K562 (cell line): ENCODE measurements around the gene FANCD2. TPM values are rescaled to one million over a fixed set of nuclear protein-coding genes. Genes with fewer than 3 reads are reported as not detected.

ENCODE experiments used
- BRD9 ChIP-seq: fragments of 450-650 bp; IDR thresholded peaks from 2 replicates; pipeline ENCODE4 v1.6.1; 2018; ENCODE audit warnings: low read depth; ENCODE audit not compliant: partially characterized antibody
- DMBX1 ChIP-seq: fragments of 250-450 bp; sonication (Bioruptor Pico); IDR thresholded peaks from 2 replicates; pipeline ENCODE4 v1.8.0; 2022; ENCODE audit warnings: inconsistent platforms, mild to moderate bottlenecking, moderate library complexity, borderline replicate concordance
- ETV5 ChIP-seq: sonication (generic); formaldehyde crosslinking; IDR thresholded peaks from 2 replicates; pipeline ENCODE4 v1.4.0; 2020; ENCODE audit warnings: low read depth, mild to moderate bottlenecking, missing genetic modification reagents
- FOXA1 ChIP-seq: fragments of 450-650 bp; IDR thresholded peaks from 2 replicates; pipeline ENCODE4 v1.6.1; 2016; ENCODE audit warnings: mild to moderate bottlenecking, borderline replicate concordance
- GABPB1 ChIP-seq: sonication (generic); formaldehyde crosslinking; IDR thresholded peaks from 2 replicates; pipeline ENCODE4 v1.8.0; 2022; ENCODE audit warnings: mild to moderate bottlenecking, missing genetic modification reagents
- HDAC2 ChIP-seq: fragments of 450-650 bp; IDR thresholded peaks from 2 replicates; pipeline ENCODE4 v1.6.1; 2016; ENCODE audit warnings: mild to moderate bottlenecking
- IFI16 ChIP-seq: fragments of 250-450 bp; sonication (Bioruptor Pico); IDR thresholded peaks from 2 replicates; pipeline ENCODE4 v2.1.2; 2022; ENCODE audit warnings: mild to moderate bottlenecking, inconsistent platforms
- KDM4B ChIP-seq, 2 experiments: fragments of 450-650 bp in 1 of 2; sonication (generic) in 1 of 2; IDR thresholded peaks; 2 replicates each; pipeline ENCODE4 v1.6.1; 2016 to 2017; ENCODE audit warnings: borderline replicate concordance in 2 of 2, antibody characterized with exemption in 1 of 2, low read depth in 1 of 2, mild to moderate bottlenecking in 1 of 2
- NR3C1 ChIP-seq: sonication (generic); formaldehyde crosslinking; IDR thresholded peaks from 2 replicates; pipeline ENCODE4 v1.8.1; 2022; ENCODE audit warnings: missing genetic modification reagents
- NR4A1 ChIP-seq, 2 experiments: fragments of 250-450 bp in 1 of 2; fragments of 450-650 bp in 1 of 2; sonication (Bioruptor Pico) in 1 of 2; IDR thresholded peaks; 2 replicates each; pipeline versions ENCODE4 v1.4.0 to v1.6.1; 2016 to 2020; ENCODE audit warnings: mild to moderate bottlenecking in 2 of 2, missing compliant biosample characterization in 1 of 2, missing genetic modification characterization in 1 of 2, moderate library complexity in 1 of 2
- PHB ChIP-seq: fragments of 250-450 bp; sonication (Bioruptor Pico); IDR thresholded peaks from 2 replicates; pipeline ENCODE4 v1.5.0; 2021
- SOX6 ChIP-seq: fragments of 450-650 bp; IDR thresholded peaks from 2 replicates; pipeline ENCODE4 v1.6.1; 2014; ENCODE audit warnings: mild to moderate bottlenecking
- SRSF9 ChIP-seq: fragments of 200-400 bp; formaldehyde crosslinking; IDR thresholded peaks from 2 replicates; pipeline ENCODE4 v1.6.1; 2017; ENCODE audit warnings: low read depth, low read length, borderline replicate concordance
- TRIM24 ChIP-seq, 2 experiments: fragments of 450-650 bp; IDR thresholded peaks; 2 replicates each; pipeline ENCODE4 v1.6.1; 2016
- ZBTB1 ChIP-seq: sonication (generic); formaldehyde crosslinking; IDR thresholded peaks from 2 replicates; pipeline ENCODE4 v1.8.1; 2023; ENCODE audit warnings: missing genetic modification reagents, low read depth, mild to moderate bottlenecking, borderline replicate concordance
- ZC3H11A ChIP-seq: IDR thresholded peaks from 2 replicates; pipeline ENCODE4 v1.6.1; 2012; ENCODE audit warnings: low read depth, low read length, improper control_type of control experiment
- ZFX ChIP-seq: sonication (generic); formaldehyde crosslinking; IDR thresholded peaks from 2 replicates; pipeline ENCODE4 v1.8.0; 2022; ENCODE audit warnings: mild to moderate bottlenecking, missing genetic modification reagents, moderate library complexity
- ZNF24 ChIP-seq: fragments of 450-650 bp; IDR thresholded peaks from 2 replicates; pipeline ENCODE4 v1.6.1; 2016
- ZNF354B ChIP-seq: fragments of 250-450 bp; sonication (Bioruptor Pico); IDR thresholded peaks from 2 replicates; pipeline ENCODE4 v1.4.0; 2020
- ZNF764 ChIP-seq: fragments of 250-450 bp; sonication (Bioruptor Pico); IDR thresholded peaks from 2 replicates; pipeline ENCODE4 v1.4.0; 2020; ENCODE audit warnings: low read depth, mild to moderate bottlenecking, moderate library complexity
- polyA plus RNA-seq, 8 experiments: library from polyadenylated mRNA; depleted of rRNA in 4 of 8; stranded (reverse) in 5 of 8; unstranded in 3 of 8; fragments of >200 nt; fragmentation: Nextera tagmentation in 2 of 8; fragmentation: Illumina TruSeq in 1 of 8; extraction: Ambion mirVana in 2 of 8; extraction: Trizol in 1 of 8; gene quantifications; 2 replicates each; pipeline versions ENCODE4 v1.2.1 to v1.2.3, GENCODE V29; 2011 to 2014; ENCODE audit warnings: inconsistent platforms in 1 of 8, missing spikeins in 1 of 8
- total RNA-seq, 7 experiments: library from RNA; depleted of rRNA in 6 of 7; stranded (reverse); fragments of >200 nt in 6 of 7; fragmentation: Illumina TruSeq in 2 of 7; extraction: Trizol in 2 of 7; gene quantifications; 2 replicates each; pipeline versions ENCODE4 v1.2.1 to v1.2.3, GENCODE V29; 2011 to 2021; ENCODE audit warnings: low replicate concordance in 1 of 7
- TF ChIP-seq, protein P1 (sequence below), 2 experiments: fragments of 150-350 bp in 1 of 2; IDR thresholded peaks; 2 replicates each; pipeline ENCODE4 v1.6.1; 2012 to 2016; ENCODE audit warnings: low read depth in 2 of 2, low read length in 2 of 2, mild to moderate bottlenecking in 1 of 2, moderate library complexity in 1 of 2
- TF ChIP-seq, protein P2 (sequence below): sonication (generic); formaldehyde crosslinking; IDR thresholded peaks from 2 replicates; pipeline ENCODE4 v1.8.0; 2022; ENCODE audit warnings: missing genetic modification reagents, mild to moderate bottlenecking, borderline replicate concordance
- TF ChIP-seq, protein P3 (sequence below): fragments of 200-400 bp; formaldehyde crosslinking; IDR thresholded peaks from 2 replicates; pipeline ENCODE4 v1.6.1; 2017; ENCODE audit warnings: mild to moderate bottlenecking, low read depth, low read length, moderate library complexity

FANCD2 gene
- total and polyA plus RNA-seq, 9 of the 15 experiments (the other 6 are each of a cell fraction or from before 2014, with no cell fraction given): 59.4 to 137 (median 96.1) TPM

DNA sequence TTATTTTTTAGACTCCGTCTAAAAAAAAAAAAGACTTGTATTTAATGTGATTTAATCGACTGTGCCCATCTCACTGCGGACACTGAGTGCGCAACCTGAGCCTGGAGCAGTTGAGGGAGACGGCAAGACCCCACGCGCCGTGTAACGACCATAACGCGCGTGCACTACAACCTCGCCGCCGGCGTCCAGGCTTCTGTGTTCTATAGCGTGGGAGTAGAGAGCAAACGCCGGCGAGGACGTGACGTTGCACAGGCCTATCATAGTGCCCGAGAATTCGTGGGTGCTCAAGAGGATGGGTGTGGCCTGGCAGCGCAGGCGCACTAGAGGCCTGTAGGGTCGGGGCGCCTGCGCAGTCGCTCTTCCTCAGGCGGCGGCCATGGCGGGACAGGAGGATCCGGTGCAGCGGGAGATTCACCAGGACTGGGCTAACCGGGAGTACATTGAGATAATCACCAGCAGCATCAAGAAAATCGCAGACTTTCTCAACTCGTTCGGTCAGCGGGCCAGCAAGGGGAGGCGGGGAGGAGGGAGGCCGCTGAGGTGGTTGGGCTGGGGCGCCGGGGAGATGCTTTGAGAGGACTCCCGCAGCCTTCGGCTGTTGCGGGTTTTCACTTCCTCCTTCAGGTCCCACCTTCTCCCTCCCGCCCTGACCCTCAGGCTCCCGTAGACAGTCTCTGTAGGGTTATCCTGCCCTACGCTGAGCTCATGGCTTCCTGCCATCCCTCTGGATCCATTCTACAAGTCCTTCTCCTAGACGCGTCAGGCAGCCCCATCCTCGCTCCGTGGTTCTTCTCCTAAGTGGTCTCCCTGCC, 89.3 kb downstream of the FANCD2 start, which contains the start of gene BRK1 (continued):
- TF ChIP-seq, protein P1, sequence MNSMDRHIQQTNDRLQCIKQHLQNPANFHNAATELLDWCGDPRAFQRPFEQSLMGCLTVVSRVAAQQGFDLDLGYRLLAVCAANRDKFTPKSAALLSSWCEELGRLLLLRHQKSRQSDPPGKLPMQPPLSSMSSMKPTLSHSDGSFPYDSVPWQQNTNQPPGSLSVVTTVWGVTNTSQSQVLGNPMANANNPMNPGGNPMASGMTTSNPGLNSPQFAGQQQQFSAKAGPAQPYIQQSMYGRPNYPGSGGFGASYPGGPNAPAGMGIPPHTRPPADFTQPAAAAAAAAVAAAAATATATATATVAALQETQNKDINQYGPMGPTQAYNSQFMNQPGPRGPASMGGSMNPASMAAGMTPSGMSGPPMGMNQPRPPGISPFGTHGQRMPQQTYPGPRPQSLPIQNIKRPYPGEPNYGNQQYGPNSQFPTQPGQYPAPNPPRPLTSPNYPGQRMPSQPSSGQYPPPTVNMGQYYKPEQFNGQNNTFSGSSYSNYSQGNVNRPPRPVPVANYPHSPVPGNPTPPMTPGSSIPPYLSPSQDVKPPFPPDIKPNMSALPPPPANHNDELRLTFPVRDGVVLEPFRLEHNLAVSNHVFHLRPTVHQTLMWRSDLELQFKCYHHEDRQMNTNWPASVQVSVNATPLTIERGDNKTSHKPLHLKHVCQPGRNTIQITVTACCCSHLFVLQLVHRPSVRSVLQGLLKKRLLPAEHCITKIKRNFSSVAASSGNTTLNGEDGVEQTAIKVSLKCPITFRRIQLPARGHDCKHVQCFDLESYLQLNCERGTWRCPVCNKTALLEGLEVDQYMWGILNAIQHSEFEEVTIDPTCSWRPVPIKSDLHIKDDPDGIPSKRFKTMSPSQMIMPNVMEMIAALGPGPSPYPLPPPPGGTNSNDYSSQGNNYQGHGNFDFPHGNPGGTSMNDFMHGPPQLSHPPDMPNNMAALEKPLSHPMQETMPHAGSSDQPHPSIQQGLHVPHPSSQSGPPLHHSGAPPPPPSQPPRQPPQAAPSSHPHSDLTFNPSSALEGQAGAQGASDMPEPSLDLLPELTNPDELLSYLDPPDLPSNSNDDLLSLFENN (IDR thresholded peaks at IDR 0.05; ENCODE audit: low read depth in 2 of 2, low read length in 2 of 2): no peak
- TF ChIP-seq, protein P2, sequence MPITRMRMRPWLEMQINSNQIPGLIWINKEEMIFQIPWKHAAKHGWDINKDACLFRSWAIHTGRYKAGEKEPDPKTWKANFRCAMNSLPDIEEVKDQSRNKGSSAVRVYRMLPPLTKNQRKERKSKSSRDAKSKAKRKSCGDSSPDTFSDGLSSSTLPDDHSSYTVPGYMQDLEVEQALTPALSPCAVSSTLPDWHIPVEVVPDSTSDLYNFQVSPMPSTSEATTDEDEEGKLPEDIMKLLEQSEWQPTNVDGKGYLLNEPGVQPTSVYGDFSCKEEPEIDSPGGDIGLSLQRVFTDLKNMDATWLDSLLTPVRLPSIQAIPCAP (CRISPR knock-in tag): no peak
- no peak for TF ChIP-seq NR4A1 (CRISPR knock-in tag; IDR thresholded peaks at IDR 0.05)
- no peak for TF ChIP-seq NR4A1 (tag; IDR thresholded peaks at IDR 0.05)
- peak; percentile 74; the same call in 1 of the 2 replicates for TF ChIP-seq HDAC2
- no peak for TF ChIP-seq ZNF764
- TF ChIP-seq ZBTB1 (CRISPR knock-in tag): no peak
- no peak for TF ChIP-seq NR3C1 (CRISPR knock-in tag)
- TF ChIP-seq IFI16 (CRISPR knock-in tag): no peak
- no peak for TF ChIP-seq PHB
- TF ChIP-seq SOX6: peak; percentile 45; the same call in 1 of the 2 replicates
- TF ChIP-seq, protein P3, sequence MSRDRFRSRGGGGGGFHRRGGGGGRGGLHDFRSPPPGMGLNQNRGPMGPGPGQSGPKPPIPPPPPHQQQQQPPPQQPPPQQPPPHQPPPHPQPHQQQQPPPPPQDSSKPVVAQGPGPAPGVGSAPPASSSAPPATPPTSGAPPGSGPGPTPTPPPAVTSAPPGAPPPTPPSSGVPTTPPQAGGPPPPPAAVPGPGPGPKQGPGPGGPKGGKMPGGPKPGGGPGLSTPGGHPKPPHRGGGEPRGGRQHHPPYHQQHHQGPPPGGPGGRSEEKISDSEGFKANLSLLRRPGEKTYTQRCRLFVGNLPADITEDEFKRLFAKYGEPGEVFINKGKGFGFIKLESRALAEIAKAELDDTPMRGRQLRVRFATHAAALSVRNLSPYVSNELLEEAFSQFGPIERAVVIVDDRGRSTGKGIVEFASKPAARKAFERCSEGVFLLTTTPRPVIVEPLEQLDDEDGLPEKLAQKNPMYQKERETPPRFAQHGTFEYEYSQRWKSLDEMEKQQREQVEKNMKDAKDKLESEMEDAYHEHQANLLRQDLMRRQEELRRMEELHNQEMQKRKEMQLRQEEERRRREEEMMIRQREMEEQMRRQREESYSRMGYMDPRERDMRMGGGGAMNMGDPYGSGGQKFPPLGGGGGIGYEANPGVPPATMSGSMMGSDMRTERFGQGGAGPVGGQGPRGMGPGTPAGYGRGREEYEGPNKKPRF: no peak
- no peak for TF ChIP-seq KDM4B (IDR thresholded peaks at IDR 0.05; ENCODE audit: borderline replicate concordance in 2 of 2, low read depth in 1 of 2)
- no peak for TF ChIP-seq ZNF24
- no peak for TF ChIP-seq SRSF9
- no peak for TF ChIP-seq TRIM24 (IDR thresholded peaks at IDR 0.05)
- TF ChIP-seq ZFX (CRISPR knock-in tag): peak; percentile 91
- peak; percentile 70 for TF ChIP-seq ETV5 (CRISPR knock-in tag)
- TF ChIP-seq ZC3H11A: no peak
- no peak for TF ChIP-seq BRD9
- peak; percentile 71; the same call in 1 of the 2 replicates for TF ChIP-seq GABPB1 (CRISPR knock-in tag)
- no peak for TF ChIP-seq ZNF354B (CRISPR knock-in tag)
- no peak for TF ChIP-seq FOXA1
- peak; percentile 55; the same call in 1 of the 2 replicates for TF ChIP-seq DMBX1 (CRISPR knock-in tag)
